GM18858 (cell line): ENCODE measurements around the gene PLEKHO1.
"Not testable (repeated sequence)": the region's sequence is repeated elsewhere in the genome, so short reads cannot be mapped to it uniquely, and the experiment has no call there.

Experiments
- ATAC-seq: cut with Tn5 transposase; IDR thresholded peaks from one replicate; pipeline ENCODE4 v1.9.1; 2021; ENCODE audit not compliant: unreplicated experiment

The PLEKHO1 gene

GRCh38 chr1:150149271-150150132 is at the start of gene PLEKHO1:
Gene PLEKHO1, plus strand, starts transcription at chr1:150149916. Its CDS starts 342 bp downstream, at chr1:150150258.
- ATAC-seq, result no peak

- ATAC-seq, result no peak
These were observed 46.7 kb upstream of the PLEKHO1 start for GRCh38 chr1:150102986-150103385.

- ATAC-seq, result no peak
These were observed 43.4 kb upstream of the PLEKHO1 start for GRCh38 chr1:150106341-150106740.

- ATAC-seq, result no peak
These were observed 40.1 kb upstream of the PLEKHO1 start for GRCh38 chr1:150109586-150109985.

GRCh38 chr1:150110116-150110515 is 39.6 kb upstream of the PLEKHO1 start:
- no peak for ATAC-seq

GRCh38 chr1:150111670-150112069 is 38.0 kb upstream of the PLEKHO1 start:
- ATAC-seq, result no peak

- no peak for ATAC-seq
These were observed 34.6 kb upstream of the PLEKHO1 start for GRCh38 chr1:150115121-150115520.

GRCh38 chr1:150118716-150119115 is 31.0 kb upstream of the PLEKHO1 start:
- no peak for ATAC-seq

GRCh38 chr1:150121236-150121862 is 28.4 kb upstream of the PLEKHO1 start:
- no peak for ATAC-seq

- no peak for ATAC-seq
These were observed 22.9 kb upstream of the PLEKHO1 start for GRCh38 chr1:150126811-150127210.

GRCh38 chr1:150127464-150127863 is 22.3 kb upstream of the PLEKHO1 start:
- ATAC-seq, result no peak

- no peak for ATAC-seq
These were observed 21.8 kb upstream of the PLEKHO1 start for GRCh38 chr1:150127868-150128267.

- ATAC-seq, result no peak
These were observed 17.3 kb upstream of the PLEKHO1 start for GRCh38 chr1:150132372-150132771.

GRCh38 chr1:150134537-150134936 is 15.2 kb upstream of the PLEKHO1 start:
- ATAC-seq, result no peak

- not testable (repeated sequence) for ATAC-seq
These were observed 14.3 kb upstream of the PLEKHO1 start for GRCh38 chr1:150135400-150135799.

GRCh38 chr1:150138044-150138443 is 11.7 kb upstream of the PLEKHO1 start:
- no peak for ATAC-seq

- no peak for ATAC-seq
These were observed 8.3 kb upstream of the PLEKHO1 start for GRCh38 chr1:150141452-150141851.

- ATAC-seq, result no peak
These were observed 7.6 kb upstream of the PLEKHO1 start for GRCh38 chr1:150142083-150142482.

GRCh38 chr1:150144606-150145005 is 5.1 kb upstream of the PLEKHO1 start:
- ATAC-seq, result no peak

GRCh38 chr1:150146016-150146415 is 3.7 kb upstream of the PLEKHO1 start:
- ATAC-seq, result not testable (repeated sequence)

GRCh38 chr1:150146849-150147542 is 2.7 kb upstream of the PLEKHO1 start:
- ATAC-seq, result no peak

GRCh38 chr1:150148837-150149270 is 862 bp upstream of the PLEKHO1 start:
- no peak for ATAC-seq
